Psoas muscle (tissue), 8 donors: ENCODE data around the gene SYCE1L. TPM values are rescaled to one million over a fixed set of nuclear protein-coding genes. Genes with fewer than 3 reads are reported as not detected.
A peak's percentile ranks its signal among the peaks of the same experiment; 100 is the strongest.

Source experiments
- ATAC-seq, 4 donors: fragments of 200-7000 bp; cut with Tn5 transposase; one replicate each; pipeline ENCODE4 v1.9.1; 2020; ENCODE audit warnings: moderate library complexity in 3 of 4, mild to moderate bottlenecking in 2 of 4
- DNase-seq, 2 donors: peaks; one replicate each; pipeline ENCODE4 v3.0.0-alpha.2; 2020
- H3K27ac ChIP-seq: fragments of 200-600 bp; one replicate; pipeline ENCODE4 v1.8.0; 2022
- H3K27me3 ChIP-seq, 3 donors: fragments of 200-600 bp in 1 of 3; one replicate each; pipeline versions ENCODE4 v1.6.1 to v1.8.0; 2013 to 2022; ENCODE audit warnings: low read length in 2 of 3, mild to moderate bottlenecking in 2 of 3, moderate library complexity in 1 of 3; ENCODE audit not compliant: insufficient read depth in 3 of 3
- H3K36me3 ChIP-seq, 2 donors: fragments of 200-600 bp in 1 of 2; one replicate each; pipeline versions ENCODE4 v1.6.1 to v1.8.0; 2013 to 2022; ENCODE audit warnings: low read depth in 1 of 2, mild to moderate bottlenecking in 1 of 2, moderate library complexity in 1 of 2; ENCODE audit not compliant: insufficient read depth in 1 of 2
- H3K4me1 ChIP-seq: fragments of 200-600 bp; one replicate; pipeline ENCODE4 v1.8.0; 2022
- H3K4me3 ChIP-seq: fragments of 200-600 bp; one replicate; pipeline ENCODE4 v1.8.0; 2022; ENCODE audit warnings: mild to moderate bottlenecking
- H3K9me3 ChIP-seq: fragments of 200-600 bp; one replicate; pipeline ENCODE4 v1.8.0; 2022
- WGBS, 3 donors: extraction: QIAGEN DNeasy Blood & Tissue Kit; methylation state at CpG; one replicate each; pipeline versions ENCODE4 v1.1.6 to v1.1.7; 2013; 5-methylcytosine and 5-hydroxymethylcytosine counted together
- intact Hi-C, 2 donors: fragments of 100-400 bp; cut with DNase I; formaldehyde crosslinking; loops; one replicate each; pipeline versions ENCODE4 v1.11.0 to v1.14.2; 2022
- polyA plus RNA-seq, 3 donors: library from polyadenylated mRNA; stranded (reverse); fragments of 200-250 nt; gene quantifications; one replicate each; pipeline ENCODE4 v1.2.3, GENCODE V29; 2013
- total RNA-seq, 4 donors: library from RNA; stranded (reverse); fragmentation: NEBNext Ultra II Directional in 2 of 4; extraction: Animal tissue kit (Norgen Biotek cat#: 25700) in 2 of 4; gene quantifications; one replicate each; pipeline versions ENCODE4 v1.2.1 to v1.2.4, GENCODE V29; 2021 to 2023
- TF ChIP-seq, protein P1 (sequence below): fragments of 200-600 bp; IDR thresholded peaks from one replicate; pipeline ENCODE4 v1.8.0; 2022; ENCODE audit warnings: antibody characterized with exemption
- donor health status: healthy with polysubstance abuse.
- donor health status: DM: no; HTN: no; CAD: no; lungs with moderate emphysema.
- donor health status: Bipolar disorder and iron deficiency.
- donor health status: healthy.
- donor health status: DM: yes; HTN: yes; CAD: no.
- donor health status: DM: no; HTN: no; CAD: no.
- donor health status: DM: no; HTN: no; CAD: no.
- donor health status: DM: yes; HTN: yes; CAD: no.

SYCE1L gene
- total and polyA plus RNA-seq, 7 donors: 0.17 to 1.2 (median 0.22) TPM; not detected in 3

- intact Hi-C loops: no loop called here
Measured at GRCh38 chr16:77166726-77167125, 32.5 kb upstream of the SYCE1L start.

GRCh38 chr16:77168901-77169300 is 30.3 kb upstream of the SYCE1L start:
- TF ChIP-seq, protein P1, sequence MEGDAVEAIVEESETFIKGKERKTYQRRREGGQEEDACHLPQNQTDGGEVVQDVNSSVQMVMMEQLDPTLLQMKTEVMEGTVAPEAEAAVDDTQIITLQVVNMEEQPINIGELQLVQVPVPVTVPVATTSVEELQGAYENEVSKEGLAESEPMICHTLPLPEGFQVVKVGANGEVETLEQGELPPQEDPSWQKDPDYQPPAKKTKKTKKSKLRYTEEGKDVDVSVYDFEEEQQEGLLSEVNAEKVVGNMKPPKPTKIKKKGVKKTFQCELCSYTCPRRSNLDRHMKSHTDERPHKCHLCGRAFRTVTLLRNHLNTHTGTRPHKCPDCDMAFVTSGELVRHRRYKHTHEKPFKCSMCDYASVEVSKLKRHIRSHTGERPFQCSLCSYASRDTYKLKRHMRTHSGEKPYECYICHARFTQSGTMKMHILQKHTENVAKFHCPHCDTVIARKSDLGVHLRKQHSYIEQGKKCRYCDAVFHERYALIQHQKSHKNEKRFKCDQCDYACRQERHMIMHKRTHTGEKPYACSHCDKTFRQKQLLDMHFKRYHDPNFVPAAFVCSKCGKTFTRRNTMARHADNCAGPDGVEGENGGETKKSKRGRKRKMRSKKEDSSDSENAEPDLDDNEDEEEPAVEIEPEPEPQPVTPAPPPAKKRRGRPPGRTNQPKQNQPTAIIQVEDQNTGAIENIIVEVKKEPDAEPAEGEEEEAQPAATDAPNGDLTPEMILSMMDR: no peak
- DNase-seq (no peak), ATAC-seq (no peak)
- Histone ChIP-seq H3K4me3 (no peak overlapping the region), H3K36me3 (no peaks in the 10 kb centered on the region), H3K27ac (no peak overlapping the region), H3K4me1 (no peaks in the 10 kb centered on the region), H3K27me3 (peaks cover 0 to 5% (median 3%) of the 10 kb centered on the region in 3 donors), H3K9me3 (no peaks in the 10 kb centered on the region)
- intact Hi-C loops: no loop called here
- 49 to 70% (median 62%) methylated on average over 4 of the region's 4 CpGs for WGBS, 3 donors

More at GRCh38 chr16:77166726-77167125, 32.5 kb upstream of the SYCE1L start:
- Histone ChIP-seq H3K4me1 (no peaks in the 10 kb centered on the region), H3K9me3 (no peaks in the 10 kb centered on the region), H3K4me3 (no peak overlapping the region), H3K36me3 (no peaks in the 10 kb centered on the region), H3K27me3 (peaks cover 0 to 5% (median 0%) of the 10 kb centered on the region in 3 donors), H3K27ac (no peak overlapping the region)
- TF ChIP-seq, protein P1: no peak
- ATAC-seq (no peak), DNase-seq (no peak)
- WGBS, 3 donors: 57 to 69% (median 58%) methylated on average over 2 of the region's 2 CpGs

DNA sequence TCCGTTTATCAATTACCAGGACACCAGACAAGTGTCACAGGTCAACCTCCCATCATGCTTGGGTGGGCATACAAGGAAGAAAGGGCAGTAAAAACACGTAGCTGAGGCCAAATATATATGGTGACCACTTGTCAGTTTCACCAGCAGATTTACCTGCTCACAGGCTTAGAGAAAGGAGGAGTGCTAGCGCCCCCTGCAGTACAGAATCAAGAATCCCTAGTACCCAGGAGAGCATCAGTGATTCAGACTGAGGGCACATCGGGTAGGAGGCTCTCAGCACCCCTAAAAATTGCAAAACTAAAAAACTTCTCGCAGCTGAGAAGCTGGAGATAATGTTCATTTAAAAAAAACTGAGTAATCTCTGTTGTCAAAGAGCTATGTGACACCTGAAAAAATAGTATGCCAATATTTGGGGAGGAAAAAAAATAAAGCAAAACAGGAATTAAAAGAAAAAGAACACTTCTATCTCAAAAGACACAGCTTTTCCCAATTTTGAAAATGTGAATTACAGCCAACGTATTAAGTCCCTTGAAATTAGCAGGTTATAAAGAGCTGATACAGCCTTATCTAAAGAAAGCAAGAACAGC is 29.5 kb upstream of the SYCE1L start:
- Histone ChIP-seq H3K4me1 (no peaks in the 10 kb centered on the region), H3K27ac (no peak overlapping the region), H3K36me3 (no peaks in the 10 kb centered on the region), H3K27me3 (peaks cover 0 to 5% (median 3%) of the 10 kb centered on the region in 3 donors), H3K9me3 (no peaks in the 10 kb centered on the region), H3K4me3 (no peak overlapping the region)
- DNase-seq (no peak), ATAC-seq (no peak)
- intact Hi-C loops: loop anchor here (2.0 kb wide), 2 partner anchors 1379 to 1381 kb away; no protein-coding TSS in a partner anchor
- TF ChIP-seq, protein P1: peak; percentile 49
- WGBS, 3 donors: 12 to 19% (median 16%) methylated on average over 6 of the region's 6 CpGs

DNA sequence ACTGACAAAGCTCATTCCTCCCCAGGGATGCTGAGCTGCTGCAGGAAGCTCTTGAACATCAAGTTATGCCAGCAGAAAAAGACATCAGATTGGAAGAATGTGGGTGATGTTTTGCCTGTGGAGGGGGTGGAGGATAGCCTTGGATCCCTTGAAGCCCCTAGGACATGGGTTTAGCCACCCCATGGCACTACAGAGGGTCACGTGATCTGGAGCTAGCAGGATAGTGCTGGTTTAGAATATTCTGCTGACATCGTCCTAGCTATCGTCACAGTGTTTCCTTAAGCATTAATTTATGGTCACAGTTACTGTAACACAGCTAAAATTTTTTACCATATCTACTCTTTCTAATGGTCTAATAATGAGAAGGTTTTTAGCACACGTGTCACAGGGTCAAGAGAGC is 28.4 kb upstream of the SYCE1L start:
- no peak overlapping the region for H3K27ac ChIP-seq
- no peak overlapping the region for H3K4me3 ChIP-seq
- H3K27me3 ChIP-seq: peaks cover 0 to 5% (median 3%) of the 10 kb centered on the region in 3 donors
- H3K36me3 ChIP-seq: no peaks in the 10 kb centered on the region
- intact Hi-C loops: loop anchor here (2.0 kb wide), 2 partner anchors 1380 to 1382 kb away; no protein-coding TSS in a partner anchor
- H3K9me3 ChIP-seq: no peaks in the 10 kb centered on the region
- DNase-seq (no peak), ATAC-seq (no peak)
- WGBS, 3 donors: 42 to 64% (median 48%) methylated on average over 4 of the region's 4 CpGs
- H3K4me1 ChIP-seq: no peaks in the 10 kb centered on the region
- TF ChIP-seq, protein P1: no peak
